ENCODE data around the gene OR6T1.

The OR6T1 gene, protein sequence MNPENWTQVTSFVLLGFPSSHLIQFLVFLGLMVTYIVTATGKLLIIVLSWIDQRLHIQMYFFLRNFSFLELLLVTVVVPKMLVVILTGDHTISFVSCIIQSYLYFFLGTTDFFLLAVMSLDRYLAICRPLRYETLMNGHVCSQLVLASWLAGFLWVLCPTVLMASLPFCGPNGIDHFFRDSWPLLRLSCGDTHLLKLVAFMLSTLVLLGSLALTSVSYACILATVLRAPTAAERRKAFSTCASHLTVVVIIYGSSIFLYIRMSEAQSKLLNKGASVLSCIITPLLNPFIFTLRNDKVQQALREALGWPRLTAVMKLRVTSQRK

DNA sequence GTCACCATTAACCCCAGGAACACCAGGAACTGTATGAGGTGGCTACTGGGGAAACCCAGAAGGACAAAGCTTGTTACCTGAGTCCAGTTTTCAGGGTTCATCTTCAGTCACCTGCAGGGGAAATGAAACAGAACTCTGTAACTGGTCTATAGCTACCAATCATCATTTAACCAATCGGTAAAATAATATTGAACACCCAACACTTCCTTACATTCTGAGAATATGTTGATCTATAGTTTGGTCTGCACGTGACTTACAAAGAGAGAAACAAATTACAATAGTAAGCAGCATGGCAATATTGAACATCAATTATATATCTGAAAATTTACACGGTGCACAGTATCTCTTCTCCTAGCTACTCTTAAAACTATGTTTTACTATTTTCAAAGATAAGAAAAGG, at the start of gene OR6T1:
TSS of gene OR6T1 (minus strand) at position 101 of the 400 bp plus-strand sequence. CDS start at position 101, 0 bp downstream.
- no peak for DNase-seq

DNA sequence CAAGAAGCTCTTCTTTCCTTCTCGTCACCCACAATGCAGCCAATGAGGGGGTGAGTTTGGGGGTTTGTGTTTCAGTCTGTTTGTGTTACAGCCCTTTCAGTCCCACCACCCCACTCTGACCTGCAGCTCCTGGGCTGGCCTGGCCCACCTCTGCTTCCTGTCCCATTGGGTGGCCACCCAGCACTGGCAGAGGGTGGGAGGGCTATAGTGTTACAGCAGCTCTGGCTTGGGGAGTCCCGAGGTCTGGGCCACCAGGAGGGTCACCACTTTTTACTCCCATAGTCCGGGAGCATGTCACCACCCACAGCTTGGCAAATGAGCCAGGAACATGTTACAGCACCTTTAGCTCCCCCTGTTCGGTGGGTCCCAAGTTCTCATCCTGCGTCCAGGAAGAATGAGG, 35.7 kb upstream of the OR6T1 start:
- no peak for DNase-seq

DNA sequence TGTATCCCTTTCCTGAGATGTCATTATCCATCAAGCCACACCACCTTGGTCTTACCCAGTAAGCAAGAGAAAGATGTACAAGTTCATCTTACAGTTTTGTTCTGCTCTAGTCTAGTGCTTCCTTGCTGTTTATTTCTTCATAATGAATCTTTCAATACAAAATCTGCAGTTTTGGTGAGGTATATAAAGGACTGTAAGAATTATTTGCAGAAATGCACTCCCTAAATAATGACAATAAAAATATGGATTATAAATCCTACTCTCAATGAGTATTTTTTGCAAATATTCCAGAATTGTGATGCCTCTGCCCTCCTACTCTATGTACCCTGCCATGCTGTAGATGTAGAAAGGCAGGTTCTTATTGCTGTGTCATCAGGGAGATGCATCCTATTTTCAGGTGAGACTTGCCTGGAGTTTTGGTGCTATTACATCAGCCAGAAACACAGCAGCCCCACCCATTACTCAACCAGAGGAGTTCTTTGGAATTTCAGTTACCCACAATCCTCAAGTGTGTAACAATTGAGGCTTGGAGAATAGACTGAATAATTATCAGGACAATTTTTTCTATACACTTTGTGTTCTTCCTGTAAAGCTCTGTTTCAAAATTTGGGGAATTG, 34.2 kb upstream of the OR6T1 start, which contains the start of gene OR10S1:
TSS of gene OR10S1 (minus strand) at position 51 of the 617 bp plus-strand sequence. CDS start 117 bp downstream, outside the sequence.
- no peak for DNase-seq

DNA sequence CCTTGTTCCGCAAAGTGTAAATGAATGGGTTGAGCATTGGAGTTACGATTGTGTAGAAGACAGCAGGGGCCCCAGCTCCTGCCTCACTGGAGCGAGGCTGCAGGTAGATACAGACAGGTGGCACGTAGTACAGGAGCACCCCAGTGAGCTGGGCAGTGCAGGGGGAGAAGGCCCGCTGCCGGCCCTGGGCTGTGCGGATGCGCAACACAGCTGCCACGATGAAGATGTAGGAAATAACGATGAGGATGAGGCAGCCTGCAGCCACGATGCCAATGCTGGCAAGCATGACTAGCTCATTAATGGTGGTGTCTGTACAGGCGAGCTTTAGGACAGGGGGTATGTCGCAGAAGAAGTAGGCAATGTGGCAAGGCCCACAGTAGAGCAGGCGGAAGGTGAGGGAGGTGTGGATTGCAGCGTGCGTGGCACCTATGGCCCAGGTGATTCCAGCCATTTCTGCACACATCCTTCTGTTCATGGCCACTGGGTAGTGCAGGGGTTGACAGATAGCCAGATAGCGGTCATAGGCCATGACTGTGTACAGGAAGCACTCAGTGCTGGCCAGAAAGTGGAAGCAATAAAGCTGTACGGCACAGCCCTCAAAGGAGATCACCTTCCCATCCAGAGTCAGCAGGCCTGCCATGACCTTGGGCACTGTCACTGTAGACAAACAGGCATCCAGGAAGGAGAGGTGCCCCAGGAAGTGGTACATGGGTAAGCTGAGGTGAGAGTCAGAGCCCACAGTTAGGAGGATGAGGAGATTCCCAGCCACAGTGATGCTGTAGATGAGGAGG, 33.3 kb upstream of the OR6T1 start:
- no peak for DNase-seq

DNA sequence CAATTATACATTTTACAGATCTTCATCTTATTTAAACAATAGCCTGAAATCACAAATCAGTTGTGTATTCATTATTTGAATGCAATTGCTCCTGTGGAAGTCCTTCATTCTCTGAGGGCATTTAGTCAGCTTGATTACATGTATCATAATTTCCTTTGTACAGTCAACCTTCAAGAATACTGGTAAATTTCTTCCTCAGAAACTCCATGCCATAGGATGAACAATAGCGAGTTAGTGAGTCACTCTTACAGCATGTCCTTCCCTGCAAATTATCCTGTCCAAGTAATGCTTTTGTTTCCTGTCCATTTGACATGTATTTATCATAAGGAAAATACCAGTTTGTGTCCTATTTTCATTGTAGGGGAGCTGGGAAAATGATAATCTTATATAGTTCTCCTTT, 30.2 kb upstream of the OR6T1 start:
- DNase-seq, result no peak

DNA sequence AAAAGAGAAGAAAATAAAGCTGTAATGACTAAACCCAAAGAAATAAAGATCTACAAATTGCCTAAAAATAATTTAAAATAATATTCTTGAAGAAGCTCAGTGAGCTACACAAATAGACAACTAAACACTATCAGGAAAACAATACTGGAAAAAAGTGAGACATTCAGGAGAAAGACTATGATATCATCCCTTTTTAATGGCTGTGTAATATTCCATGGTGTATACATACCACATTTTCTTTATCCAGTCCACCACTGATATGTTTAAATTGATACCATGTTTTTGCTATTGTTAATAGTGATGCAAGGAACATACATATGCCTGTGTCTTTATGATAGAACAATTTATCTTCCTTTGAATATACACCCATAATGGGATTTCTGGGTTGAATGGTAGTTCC, 13.1 kb upstream of the OR6T1 start:
- DNase-seq, result no peak

DNA sequence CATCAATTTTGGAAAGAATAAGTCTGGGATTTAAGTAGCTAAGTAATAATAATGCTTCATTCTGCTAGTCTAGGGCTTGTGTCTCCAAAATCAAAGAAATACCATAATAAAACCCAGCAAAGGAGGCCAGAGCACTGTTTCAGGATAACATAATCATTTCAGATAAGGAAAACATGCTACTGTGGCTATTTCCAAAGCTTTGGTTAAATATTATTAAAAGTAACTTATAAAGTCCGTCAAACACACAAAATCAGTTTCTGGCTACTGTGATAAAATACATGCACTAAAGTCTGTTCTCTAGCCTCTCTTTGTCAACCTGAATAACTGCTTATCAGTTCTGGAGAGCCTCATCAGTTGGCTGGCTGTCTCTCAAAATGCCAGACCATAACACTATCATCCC, 1.5 kb upstream of the OR6T1 start:
- DNase-seq, result no peak

DNA sequence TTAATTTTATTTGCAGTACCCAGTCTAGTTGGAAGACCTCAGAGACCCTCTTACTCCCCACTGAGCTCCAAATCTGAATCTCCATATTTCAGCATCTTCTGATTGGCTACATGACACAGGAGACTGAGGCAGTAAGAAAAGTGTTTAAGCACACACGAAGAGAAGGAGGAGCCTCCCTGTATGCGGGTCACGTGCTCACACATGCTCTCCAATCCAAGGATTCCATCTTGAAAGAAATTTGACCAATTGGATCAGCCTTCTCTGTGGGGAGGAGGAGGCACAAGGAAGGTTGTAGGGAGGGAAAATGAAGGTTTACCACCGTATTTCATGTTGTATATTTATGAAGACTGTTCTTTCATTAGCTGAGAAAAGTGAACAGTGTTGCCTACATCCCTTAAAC, 1.2 kb downstream of the OR6T1 start:
- DNase-seq, result no peak

DNA sequence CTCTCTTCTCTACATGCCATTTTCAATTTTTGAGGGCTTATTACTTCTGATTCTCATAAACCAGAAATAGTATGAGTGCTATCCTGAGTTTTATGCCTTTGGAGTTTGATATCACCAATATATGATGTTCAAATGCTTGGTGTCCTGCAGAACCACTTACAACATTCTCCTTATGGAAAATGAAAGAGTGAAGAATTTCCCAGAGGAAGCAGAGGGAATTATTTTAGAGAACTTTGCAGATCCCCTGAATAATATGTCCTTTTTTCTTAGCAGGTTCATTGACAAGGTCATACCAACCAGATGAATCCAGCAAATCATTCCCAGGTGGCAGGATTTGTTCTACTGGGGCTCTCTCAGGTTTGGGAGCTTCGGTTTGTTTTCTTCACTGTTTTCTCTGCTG, 4.3 kb downstream of the OR6T1 start, which contains the start of gene OR4D5:
TSS of gene OR4D5 (plus strand) at position 301 of the 400 bp plus-strand sequence. CDS start at position 301, 0 bp downstream.
- DNase-seq, result no peak

DNA sequence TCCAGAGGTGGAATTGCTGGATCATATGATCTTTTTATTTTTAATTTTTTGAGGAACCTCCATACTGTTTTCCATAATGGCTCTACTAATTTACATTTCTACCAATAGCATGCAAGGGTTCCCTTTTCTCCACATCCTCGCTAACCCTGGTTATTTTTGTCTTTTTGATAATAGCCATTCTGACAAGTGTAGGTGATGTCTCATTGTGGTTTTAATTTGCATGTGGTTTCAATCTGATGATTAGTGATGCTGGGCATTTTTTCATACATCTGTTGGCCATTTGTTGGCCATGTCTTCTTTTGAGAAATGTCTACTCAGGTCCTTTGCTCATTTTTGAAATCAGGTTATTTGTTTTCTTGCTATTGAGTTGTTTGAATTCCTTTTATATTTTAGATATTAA, 19.6 kb downstream of the OR6T1 start:
- no peak for DNase-seq

DNA sequence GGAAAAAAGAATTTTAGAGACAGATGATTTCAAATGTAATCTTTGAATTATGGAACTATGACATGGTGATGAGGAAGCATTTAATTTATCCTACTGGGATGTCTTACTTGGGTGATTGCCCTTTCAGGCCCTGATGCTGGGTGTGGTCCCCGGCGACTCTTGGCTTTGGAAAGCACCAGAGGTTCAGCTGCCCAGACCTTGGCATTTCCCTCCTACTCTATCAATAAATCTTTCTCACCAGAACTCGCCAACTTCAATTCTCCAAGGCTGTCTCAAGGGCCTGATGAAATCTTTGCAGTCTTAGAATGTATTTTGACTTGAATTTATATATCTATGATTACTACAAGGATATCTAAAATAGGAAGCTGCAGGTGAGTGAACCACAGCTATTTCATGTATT, 22.7 kb downstream of the OR6T1 start:
- no peak for DNase-seq

DNA sequence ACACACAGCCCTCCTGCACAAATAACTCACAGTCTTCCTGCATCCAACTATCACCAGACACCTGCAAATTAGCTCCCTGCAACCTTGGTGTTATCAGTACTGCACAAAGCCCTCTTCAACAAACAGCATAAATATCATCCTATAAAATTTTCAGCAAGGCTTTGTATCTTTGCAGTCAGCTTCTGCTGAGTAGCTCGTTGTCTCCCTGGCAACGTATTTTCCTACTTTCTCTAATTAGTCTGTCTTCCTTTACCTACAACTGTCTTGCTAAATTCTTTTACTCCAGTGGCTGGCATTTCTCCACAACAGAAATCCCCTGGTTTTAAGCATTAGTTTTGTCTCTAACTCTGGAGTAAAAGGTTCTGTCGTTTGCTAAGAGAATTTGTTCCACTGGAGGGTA, 37.8 kb downstream of the OR6T1 start:
- no peak for DNase-seq

DNA sequence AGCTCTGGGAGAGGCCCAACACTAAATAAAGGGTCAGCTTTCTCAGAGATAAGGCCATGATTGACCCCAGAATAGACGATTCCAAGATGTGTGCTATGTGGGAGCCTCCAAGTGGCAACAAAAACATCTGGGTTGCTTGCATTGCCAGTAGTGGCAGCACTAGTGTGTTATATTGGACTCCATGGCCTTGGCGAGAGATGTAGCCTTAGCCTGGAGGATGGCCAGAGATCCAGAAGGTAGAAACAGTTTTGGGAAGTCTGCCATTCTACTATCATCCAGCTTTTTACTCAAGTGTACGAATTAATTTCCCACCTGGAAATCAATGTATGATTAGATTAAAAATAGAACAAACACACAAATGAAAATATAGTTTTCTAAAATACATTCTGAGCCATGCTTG, 38.7 kb downstream of the OR6T1 start:
- no peak for DNase-seq

DNA sequence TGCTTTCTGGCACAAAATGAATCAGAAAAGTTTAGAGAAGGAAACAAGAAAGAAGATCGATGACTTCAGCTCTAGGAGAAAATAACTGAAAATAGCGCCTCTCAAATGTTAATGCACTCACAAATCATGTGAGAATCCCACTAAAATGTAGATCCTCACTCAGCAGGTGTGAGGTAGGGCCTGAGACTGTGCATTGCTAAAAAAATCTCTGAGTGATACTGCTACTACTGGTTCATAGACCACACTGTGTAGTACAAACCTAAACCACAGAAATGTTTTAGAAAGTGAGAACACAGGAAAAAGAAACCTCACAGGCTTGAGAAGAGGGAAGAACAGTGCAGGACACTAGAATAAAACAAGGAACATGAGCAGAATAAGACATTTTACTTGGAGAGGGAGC, 39.7 kb downstream of the OR6T1 start:
- DNase-seq, result no peak

DNA sequence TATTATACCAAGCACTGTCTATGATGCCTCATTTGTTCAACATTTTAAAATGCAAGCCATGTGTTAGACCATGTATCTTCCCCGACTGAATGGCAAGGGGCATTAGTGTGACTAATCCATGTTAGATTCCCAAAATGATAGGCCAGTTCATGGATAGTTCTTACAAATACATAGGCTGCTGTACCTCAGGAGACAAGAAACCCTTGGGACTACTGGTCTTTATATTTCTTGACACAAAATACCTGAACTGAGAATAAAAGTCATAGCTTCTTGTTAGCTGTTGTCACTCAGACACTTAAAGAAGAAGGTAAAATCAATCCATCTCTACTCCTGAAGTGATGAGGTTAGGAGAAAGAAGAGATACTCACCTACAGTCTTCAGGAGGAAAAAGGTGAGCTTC, 41.8 kb downstream of the OR6T1 start, which contains the start of gene OR8D4:
TSS of gene OR8D4 (plus strand) at position 301 of the 400 bp plus-strand sequence. CDS start 4,265 bp downstream, outside the sequence.
- DNase-seq, result no peak

DNA sequence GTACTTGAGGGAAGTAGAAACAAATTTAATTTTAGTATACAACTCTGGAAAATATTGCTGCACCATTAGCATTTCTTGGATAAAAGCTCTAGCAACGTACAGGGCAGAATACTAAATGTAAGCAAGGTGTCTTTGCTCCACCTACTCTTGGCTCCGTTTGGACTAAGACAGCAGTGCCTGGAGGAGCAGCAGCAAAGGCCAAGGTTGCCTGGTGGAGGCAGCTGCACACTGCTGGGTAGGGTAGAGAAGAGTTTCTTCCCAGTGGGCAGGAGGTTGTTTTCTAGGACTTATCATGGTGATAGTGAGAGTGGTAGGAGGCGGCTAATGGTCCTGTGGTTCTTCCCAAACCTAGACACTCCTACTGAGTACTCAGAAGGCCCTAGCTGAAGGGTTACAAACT, 43.8 kb downstream of the OR6T1 start:
- no peak for DNase-seq

All from CD4-positive, alpha-beta T cell treated with Interleukin-6 for 4 hours (primary cell).